Ovary (tissue), 9 donors: Measurements from ENCODE around the gene CPZ. TPM values are rescaled to one million over a fixed set of nuclear protein-coding genes. Genes with fewer than 3 reads are reported as not detected.

Source experiments
- DNase-seq, 5 donors: peaks; one replicate each; pipeline ENCODE4 v3.0.0-alpha.2; 2019 to 2020
- H3K27ac ChIP-seq, 2 donors: fragments of 200-600 bp; one replicate each; pipeline versions ENCODE4 v1.5.1 to v1.8.0; 2019 to 2022
- H3K27me3 ChIP-seq: fragments of 200-600 bp; one replicate; pipeline ENCODE4 v1.8.0; 2022
- H3K36me3 ChIP-seq: fragments of 200-600 bp; sonication (generic); one replicate; pipeline ENCODE4 v1.5.1; 2019
- H3K4me1 ChIP-seq: one replicate; pipeline ENCODE4 v1.8.1; 2013; ENCODE audit warnings: mild to moderate bottlenecking, moderate library complexity; ENCODE audit not compliant: insufficient read depth
- H3K4me3 ChIP-seq: fragments of 200-600 bp; sonication (generic); one replicate; pipeline ENCODE4 v1.5.1; 2017
- H3K9me3 ChIP-seq, 2 donors: fragments of 200-600 bp in 1 of 2; sonication (generic) in 1 of 2; one replicate each; pipeline versions ENCODE4 v1.5.1 to v1.8.1; 2013 to 2019; ENCODE audit warnings: mild to moderate bottlenecking in 1 of 2, moderate library complexity in 1 of 2
- EP300 ChIP-seq: sonication (generic); formaldehyde crosslinking; IDR thresholded peaks from one replicate; pipeline ENCODE4 v1.6.1; 2017; ENCODE audit warnings: antibody characterized with exemption
- POLR2A ChIP-seq: fragments of 450-650 bp; IDR thresholded peaks from one replicate; pipeline ENCODE4 v1.6.1; 2017; ENCODE audit warnings: antibody characterized with exemption, mild to moderate bottlenecking, moderate library complexity
- WGBS, 3 donors: extraction: QIAGEN DNeasy Blood & Tissue Kit in 1 of 3; methylation state at CpG; one replicate each; pipeline versions ENCODE4 v1.1.5 to v1.1.7; 2013 to 2017; 5-methylcytosine and 5-hydroxymethylcytosine counted together
- intact Hi-C, 4 donors: fragments of 100-400 bp; cut with DNase I; formaldehyde crosslinking; loops; one replicate each; pipeline versions ENCODE4 v1.11.0 to v1.15.1; 2022 to 2023
- polyA plus RNA-seq, 2 donors: library from polyadenylated mRNA; stranded (reverse); fragments of 200-250 nt in 1 of 2; fragments of 350-450 nt in 1 of 2; fragmentation: Illumina TruSeq in 1 of 2; extraction: RNeasy Lipid Tissue Mini Kit (QIAGEN cat#74804) in 1 of 2; gene quantifications; one replicate each; pipeline ENCODE4 v1.2.3, GENCODE V29; 2013 to 2014
- total RNA-seq, 7 donors: library from RNA; depleted of rRNA in 2 of 7; stranded (reverse); fragments of >200 nt in 2 of 7; fragmentation: NEBNext Ultra II Directional in 3 of 7; extraction: Animal tissue kit (Norgen Biotek cat#: 25700) in 3 of 7; gene quantifications; one replicate each; pipeline versions ENCODE4 v1.1.0 to v1.2.4, GENCODE V29; 2016 to 2023
- TF ChIP-seq, protein P1 (sequence below), 3 donors: fragments of 450-650 bp in 2 of 3; fragments of 200-600 bp in 1 of 3; IDR thresholded peaks; one replicate each; pipeline versions ENCODE4 v1.5.1 to v1.8.0; 2016 to 2022; ENCODE audit warnings: antibody characterized with exemption in 3 of 3, mild to moderate bottlenecking in 1 of 3
- donor health status: DM: no; HTN: no; CAD: no; lungs with moderate emphysema.
- donor health status: DM: no; HTN: no; CAD: no.
- donor health status: Bipolar disorder and iron deficiency.
- donor health status: DM: yes; HTN: yes; CAD: no.
- donor health status: DM: no; HTN: no; CAD: no.
- donor health status: DM: yes; HTN: yes; CAD: no.

CPZ gene
- total and polyA plus RNA-seq, 9 donors: 51.0 to 212 (median 129) TPM

- intact Hi-C loops: no loop called here
- Histone ChIP-seq H3K36me3 (no peaks in the 10 kb centered on the region), H3K4me1 (no peaks in the 10 kb centered on the region), H3K27me3 (no peaks in the 10 kb centered on the region), H3K4me3 (no peak overlapping the region), H3K27ac (no peak overlapping the region), H3K9me3 (no peaks in the 10 kb centered on the region)
- 17 to 26% (median 22%) methylated on average over 8 of the region's 8 CpGs for WGBS, 3 donors
- TF ChIP-seq POLR2A: no peak
- no peak for TF ChIP-seq EP300
- TF ChIP-seq, protein P1, sequence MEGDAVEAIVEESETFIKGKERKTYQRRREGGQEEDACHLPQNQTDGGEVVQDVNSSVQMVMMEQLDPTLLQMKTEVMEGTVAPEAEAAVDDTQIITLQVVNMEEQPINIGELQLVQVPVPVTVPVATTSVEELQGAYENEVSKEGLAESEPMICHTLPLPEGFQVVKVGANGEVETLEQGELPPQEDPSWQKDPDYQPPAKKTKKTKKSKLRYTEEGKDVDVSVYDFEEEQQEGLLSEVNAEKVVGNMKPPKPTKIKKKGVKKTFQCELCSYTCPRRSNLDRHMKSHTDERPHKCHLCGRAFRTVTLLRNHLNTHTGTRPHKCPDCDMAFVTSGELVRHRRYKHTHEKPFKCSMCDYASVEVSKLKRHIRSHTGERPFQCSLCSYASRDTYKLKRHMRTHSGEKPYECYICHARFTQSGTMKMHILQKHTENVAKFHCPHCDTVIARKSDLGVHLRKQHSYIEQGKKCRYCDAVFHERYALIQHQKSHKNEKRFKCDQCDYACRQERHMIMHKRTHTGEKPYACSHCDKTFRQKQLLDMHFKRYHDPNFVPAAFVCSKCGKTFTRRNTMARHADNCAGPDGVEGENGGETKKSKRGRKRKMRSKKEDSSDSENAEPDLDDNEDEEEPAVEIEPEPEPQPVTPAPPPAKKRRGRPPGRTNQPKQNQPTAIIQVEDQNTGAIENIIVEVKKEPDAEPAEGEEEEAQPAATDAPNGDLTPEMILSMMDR (IDR thresholded peaks at IDR 0.05): no peak
- no peak for DNase-seq
These were observed 72.4 kb downstream of the CPZ start for GRCh38 chr4:8664976-8665375.

- TF ChIP-seq POLR2A (no peak), EP300 (no peak)
- TF ChIP-seq, protein P1 (IDR thresholded peaks at IDR 0.05): no peak
- DNase-seq: no peak
- Histone ChIP-seq H3K27me3 (no peaks in the 10 kb centered on the region), H3K27ac (no peak overlapping the region), H3K4me1 (no peaks in the 10 kb centered on the region), H3K36me3 (no peaks in the 10 kb centered on the region), H3K4me3 (no peak overlapping the region), H3K9me3 (no peaks in the 10 kb centered on the region)
- intact Hi-C loops: no loop called here
- 69 to 71% (median 69%) methylated on average over 19 of the region's 19 CpGs for WGBS, 3 donors
These were observed 73.1 kb downstream of the CPZ start for GRCh38 chr4:8665406-8666360.

GRCh38 chr4:8666581-8666980 lies 74.0 kb downstream of the CPZ start:
- TF ChIP-seq POLR2A (no peak), EP300 (no peak)
- TF ChIP-seq, protein P1 (IDR thresholded peaks at IDR 0.05): no peak
- H3K9me3 ChIP-seq: no peaks in the 10 kb centered on the region
- WGBS, 3 donors: 75 to 82% (median 80%) methylated on average over 6 of the region's 6 CpGs
- H3K27ac ChIP-seq: no peak overlapping the region
- no peaks in the 10 kb centered on the region for H3K36me3 ChIP-seq
- H3K27me3 ChIP-seq: no peaks in the 10 kb centered on the region
- no peak for DNase-seq
- H3K4me3 ChIP-seq: no peak overlapping the region
- intact Hi-C loops: no loop called here
- H3K4me1 ChIP-seq: no peaks in the 10 kb centered on the region

Other genes with a start within 250 kb of the CPZ start
- gene ACOX3, start 152.0 kb upstream of the CPZ start, total RNA-seq: 10 to 100 TPM; 15.0 to 32.4 (median 24.2) TPM
- 10 to 100 TPM; 10.1 to 14.2 TPM for gene ACOX3, start 152.0 kb upstream of the CPZ start, polyA plus RNA-seq
- gene TRMT44, start 152.0 kb upstream of the CPZ start, total RNA-seq: 10 to 100 TPM; 29.7 to 54.8 (median 35.9) TPM
- gene TRMT44, start 152.0 kb upstream of the CPZ start, polyA plus RNA-seq: 10 to 100 TPM; 14.6 to 30.3 TPM
- gene GPR78, start 12.4 kb upstream of the CPZ start, total RNA-seq: 10 to 100 TPM in 1 of 7 donors, 1 to 10 TPM in 6; 1.0 to 14.7 (median 6.5) TPM
- gene GPR78, start 12.4 kb upstream of the CPZ start, polyA plus RNA-seq: 1 to 10 TPM; 1.6 to 5.4 TPM